Left lung (tissue), 10 donors: ENCODE measurements around the gene TMEM63B. TPM values are rescaled to one million over a fixed set of nuclear protein-coding genes. Genes with fewer than 3 reads are reported as not detected.

Experiments
- ATAC-seq: fragments of 200-7000 bp; cut with Tn5 transposase; one replicate; pipeline ENCODE4 v1.9.1; 2020; ENCODE audit warnings: moderate library complexity
- DNase-seq, 4 donors: peaks; one replicate each; pipeline ENCODE4 v3.0.0-alpha.2; 2013 to 2020
- H3K27ac ChIP-seq, 2 donors: fragments of 200-600 bp; sonication (generic) in 1 of 2; one replicate each; pipeline versions ENCODE4 v1.5.0 to v1.8.0; 2020 to 2021
- H3K27me3 ChIP-seq, 2 donors: fragments of 200-600 bp; sonication (generic) in 1 of 2; one replicate each; pipeline versions ENCODE4 v1.5.0 to v1.8.0; 2020 to 2021
- H3K36me3 ChIP-seq, 2 donors: fragments of 200-600 bp; sonication (generic) in 1 of 2; one replicate each; pipeline versions ENCODE4 v1.5.0 to v1.8.0; 2020 to 2021
- H3K4me1 ChIP-seq, 2 donors: fragments of 200-600 bp; one replicate each; pipeline ENCODE4 v1.8.0; 2021
- H3K4me3 ChIP-seq, 2 donors: fragments of 200-600 bp; sonication (generic) in 1 of 2; one replicate each; pipeline versions ENCODE4 v1.5.0 to v1.8.0; 2020 to 2021; ENCODE audit warnings: mild to moderate bottlenecking in 1 of 2
- H3K9me3 ChIP-seq, 2 donors: fragments of 200-600 bp; sonication (generic) in 1 of 2; one replicate each; pipeline versions ENCODE4 v1.5.0 to v1.8.0; 2020 to 2021
- CTCF ChIP-seq, 2 donors: fragments of 200-600 bp; sonication (generic) in 1 of 2; IDR thresholded peaks; one replicate each; pipeline versions ENCODE4 v1.5.0 to v1.8.0; 2021; ENCODE audit warnings: antibody characterized with exemption in 2 of 2
- intact Hi-C, 2 donors: fragments of 100-400 bp; cut with DNase I; formaldehyde crosslinking; loops; one replicate each; pipeline versions ENCODE4 v1.11.2 to v1.14.2; 2022
- polyA plus RNA-seq, 6 donors: library from polyadenylated mRNA; unstranded; fragments of 120-200 nt; gene quantifications; one replicate each; pipeline ENCODE4 v1.2.1, GENCODE V29; 2013; ENCODE audit not compliant: insufficient read length in 6 of 6
- total RNA-seq, 2 donors: library from RNA; stranded (reverse); fragmentation: NEBNext Ultra II Directional; extraction: Animal tissue kit (Norgen Biotek cat#: 25700); gene quantifications; one replicate each; pipeline ENCODE4 v1.2.1, GENCODE V29; 2021
- donor health status: DM: no; HTN: yes; CAD: no.
- donor health status: DM: no; HTN: no; CAD: no.

The TMEM63B gene
- total and polyA plus RNA-seq, 8 donors, result 29.8 to 186 (median 33.8) TPM

DNA sequence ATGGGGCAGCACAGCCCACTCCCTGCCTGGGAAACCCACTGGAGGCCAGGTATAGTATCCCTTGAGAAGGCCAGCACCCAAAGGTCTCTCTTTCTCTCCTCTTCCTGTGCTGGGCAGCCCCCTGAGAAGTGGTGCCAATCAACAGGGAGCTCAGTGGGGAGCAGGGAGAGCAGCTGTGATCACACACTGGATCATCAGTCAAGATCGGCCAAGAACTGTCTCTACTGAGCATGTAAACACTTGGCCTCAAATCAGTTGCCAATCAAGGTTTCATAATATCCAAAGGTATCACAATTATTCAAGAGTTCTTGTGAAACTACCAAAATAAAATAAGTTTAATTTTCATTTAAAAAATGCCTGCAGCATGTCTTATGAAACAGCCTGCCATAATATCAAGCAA lies 18.9 kb upstream of the TMEM63B start:
- ATAC-seq (no peak), DNase-seq (no peak)
- no peak overlapping the region for H3K27ac ChIP-seq
- H3K4me1 ChIP-seq, result peaks cover 12 to 28% of the 10 kb centered on the region in 2 donors
- intact Hi-C loops, result no loop called here
- no peaks in the 10 kb centered on the region for H3K27me3 ChIP-seq
- H3K9me3 ChIP-seq, result no peaks in the 10 kb centered on the region
- no peak overlapping the region for H3K4me3 ChIP-seq
- H3K36me3 ChIP-seq, result peaks cover 0 to 90% of the 10 kb centered on the region in 2 donors
- TF ChIP-seq CTCF (IDR thresholded peaks at IDR 0.05), result no peak

DNA sequence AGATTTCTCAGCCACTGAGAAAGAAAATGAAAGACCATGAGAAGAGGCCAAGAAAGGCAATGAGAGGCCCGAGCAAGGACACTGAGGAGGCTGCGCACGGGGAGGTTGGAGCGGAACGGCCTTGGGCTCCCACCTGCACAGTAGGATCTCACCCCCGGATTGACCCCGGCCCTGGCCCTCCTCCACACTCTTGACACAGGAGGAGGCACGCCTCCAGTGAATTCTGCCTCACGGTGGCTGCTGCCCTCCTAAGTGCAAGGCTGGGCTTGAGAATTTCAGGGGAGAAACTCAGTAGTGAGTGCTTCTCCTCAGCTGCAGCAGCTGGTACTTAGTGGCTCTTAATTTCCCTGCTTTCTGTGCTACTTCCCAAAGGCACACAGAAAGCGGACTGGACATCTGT lies 18.1 kb upstream of the TMEM63B start:
- Histone ChIP-seq H3K9me3 (no peaks in the 10 kb centered on the region), H3K4me3 (no peak overlapping the region), H3K27ac (no peak overlapping the region), H3K36me3 (peaks cover 0 to 90% of the 10 kb centered on the region in 2 donors), H3K27me3 (no peaks in the 10 kb centered on the region), H3K4me1 (peaks cover 12 to 21% of the 10 kb centered on the region in 2 donors)
- DNase-seq, result no peak
- intact Hi-C loops, result no loop called here
- no peak for ATAC-seq
- no peak for TF ChIP-seq CTCF (IDR thresholded peaks at IDR 0.05)

- intact Hi-C loops, result no loop called here
- Histone ChIP-seq H3K9me3 (no peaks in the 10 kb centered on the region), H3K4me1 (peaks cover 2 to 12% of the 10 kb centered on the region in 2 donors), H3K27ac (peak overlapping the region in 1 of 2 donors; percentile 2), H3K27me3 (no peaks in the 10 kb centered on the region), H3K4me3 (no peak overlapping the region), H3K36me3 (peaks cover 0 to 96% of the 10 kb centered on the region in 2 donors)
- no peak for TF ChIP-seq CTCF (IDR thresholded peaks at IDR 0.05)
- ATAC-seq, result no peak
- no peak for DNase-seq
Observed at GRCh38 chr6:44110005-44110676, 17.2 kb upstream of the TMEM63B start.

DNA sequence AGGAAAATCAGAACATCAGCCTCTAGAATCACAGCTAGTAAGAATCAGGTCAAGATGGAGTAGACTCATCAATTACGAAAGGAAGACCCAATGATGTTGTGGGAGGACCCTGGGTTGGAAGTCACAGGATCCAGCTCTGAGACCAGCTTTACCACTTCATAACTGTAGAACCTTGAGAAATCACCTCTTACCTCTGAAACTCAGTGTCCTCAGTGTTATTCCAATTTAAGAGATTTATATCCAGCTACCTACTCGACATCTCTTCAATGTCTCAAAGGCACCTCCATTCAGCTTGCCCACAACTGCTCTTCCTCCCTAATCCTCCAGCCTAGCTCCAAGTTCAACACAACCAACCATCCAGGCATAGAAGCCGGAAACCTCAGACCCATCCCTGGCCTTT lies 16.4 kb upstream of the TMEM63B start:
- no peak overlapping the region for H3K27ac ChIP-seq
- intact Hi-C loops, result no loop called here
- H3K27me3 ChIP-seq, result no peaks in the 10 kb centered on the region
- TF ChIP-seq CTCF (IDR thresholded peaks at IDR 0.05), result no peak
- ATAC-seq (no peak), DNase-seq (no peak)
- H3K4me3 ChIP-seq, result no peak overlapping the region
- H3K9me3 ChIP-seq, result no peaks in the 10 kb centered on the region
- H3K4me1 ChIP-seq, result peaks cover 1 to 10% of the 10 kb centered on the region in 2 donors
- peaks cover 0 to 97% of the 10 kb centered on the region in 2 donors for H3K36me3 ChIP-seq

GRCh38 chr6:44111434-44112417 lies 15.6 kb upstream of the TMEM63B start:
- peaks cover 0 to 92% of the 10 kb centered on the region in 2 donors for H3K36me3 ChIP-seq
- no peaks in the 10 kb centered on the region for H3K9me3 ChIP-seq
- peak overlapping the region in 1 of 2 donors; percentile 39 for H3K27ac ChIP-seq
- intact Hi-C loops, result no loop called here
- no peaks in the 10 kb centered on the region for H3K27me3 ChIP-seq
- TF ChIP-seq CTCF (IDR thresholded peaks at IDR 0.05), result no peak
- peak; percentile 39 for ATAC-seq
- DNase-seq, result no peak
- peaks cover 6 to 8% of the 10 kb centered on the region in 2 donors for H3K4me1 ChIP-seq
- H3K4me3 ChIP-seq, result no peak overlapping the region
